ENCODE data around the gene TSGA10IP.
A peak's percentile ranks its signal among the peaks of the same experiment; 100 is the strongest.

TSGA10IP gene

GRCh38 chr11:65981101-65981740 is 35.9 kb downstream of the TSGA10IP start:
- no peak overlapping the region for H2AFZ ChIP-seq (ENCODE audit: low read length)
- DNase-seq (ENCODE audit: low spot score) = no peak
- no peaks in the 10 kb centered on the region for H3K9me3 ChIP-seq (replicated peaks in 1 of 2; ENCODE audit: control insufficient read depth in 2 of 2, insufficient read depth in 1 of 2, low read depth in 1 of 2, low read length in 2 of 2)
- H3K9ac ChIP-seq (ENCODE audit: low read depth, low read length, poor library complexity) = peak overlapping the region; percentile 60
- peak overlapping the region; percentile 22 for H2BK12ac ChIP-seq (ENCODE audit: low read length)
- H3K14ac ChIP-seq (ENCODE audit: low read length) = no peak overlapping the region
- no peak overlapping the region for H3K4me2 ChIP-seq (ENCODE audit: insufficient read depth, low read length, poor library complexity, severe bottlenecking)
- no peak overlapping the region for H2AK5ac ChIP-seq (ENCODE audit: low read depth, low read length)
- no CpG with 5 or more reads among the region's 12 CpGs for WGBS, 2 donors (ENCODE audit: extremely low coverage in 2 of 2, insufficient read length in 2 of 2, insufficient replicate concordance in 1 of 2)
- no peak overlapping the region for H3K23ac ChIP-seq (ENCODE audit: low read depth, low read length, poor library complexity)
- H3K36me3 ChIP-seq (replicated peaks in 1 of 2; ENCODE audit: control insufficient read depth in 2 of 2, insufficient read depth in 2 of 2, low read length in 2 of 2) = peaks cover 23 to 41% of the 10 kb centered on the region in 2 donors
- no peak overlapping the region for H4K8ac ChIP-seq (ENCODE audit: low read depth, low read length)
- no peak overlapping the region for H3K4me3 ChIP-seq (ENCODE audit: low read length in 2 of 2)
- H3K27me3 ChIP-seq (ENCODE audit: control insufficient read depth in 3 of 3, insufficient read depth in 3 of 3, low read depth in 1 of 3, low read length in 3 of 3) = no peaks in the 10 kb centered on the region
- H2BK5ac ChIP-seq (ENCODE audit: low read length) = no peak overlapping the region
- no peak overlapping the region for H2BK15ac ChIP-seq (ENCODE audit: low read length)
- H3K18ac ChIP-seq (ENCODE audit: low read length) = no peak overlapping the region
- H3K27ac ChIP-seq (replicated peaks; ENCODE audit: low read length) = peak overlapping the region; percentile 17
- H3K4me1 ChIP-seq (ENCODE audit: control insufficient read depth in 2 of 2, insufficient read depth in 1 of 2, low read depth in 1 of 2, low read length in 2 of 2) = no peaks in the 10 kb centered on the region
- no peak overlapping the region for H4K91ac ChIP-seq (ENCODE audit: low read depth, low read length, poor library complexity)
- no peak overlapping the region for H2BK120ac ChIP-seq (ENCODE audit: low read depth, low read length)
- no peak overlapping the region for H3K4ac ChIP-seq (ENCODE audit: low read length)
- no peaks in the 10 kb centered on the region for H3K79me1 ChIP-seq (ENCODE audit: low read depth, low read length)

- no peak overlapping the region for H3K23ac ChIP-seq (ENCODE audit: low read depth, low read length, poor library complexity)
- peak overlapping the region; percentile 60 for H3K9ac ChIP-seq (ENCODE audit: low read depth, low read length, poor library complexity)
- H3K14ac ChIP-seq (ENCODE audit: low read length) = no peak overlapping the region
- H4K8ac ChIP-seq (ENCODE audit: low read depth, low read length) = no peak overlapping the region
- H2AK5ac ChIP-seq (ENCODE audit: low read depth, low read length) = no peak overlapping the region
- H2BK12ac ChIP-seq (ENCODE audit: low read length) = no peak overlapping the region
- H2BK5ac ChIP-seq (ENCODE audit: low read length) = no peak overlapping the region
- H2BK120ac ChIP-seq (ENCODE audit: low read depth, low read length) = no peak overlapping the region
- peak overlapping the region; percentile 66 for H3K4ac ChIP-seq (ENCODE audit: low read length)
- no peak overlapping the region for H2AFZ ChIP-seq (ENCODE audit: low read length)
- no peak overlapping the region for H4K91ac ChIP-seq (ENCODE audit: low read depth, low read length, poor library complexity)
- no peak overlapping the region for H2BK15ac ChIP-seq (ENCODE audit: low read length)
- H3K9me3 ChIP-seq (replicated peaks in 1 of 2; ENCODE audit: control insufficient read depth in 2 of 2, insufficient read depth in 1 of 2, low read depth in 1 of 2, low read length in 2 of 2) = no peaks in the 10 kb centered on the region
- H3K27ac ChIP-seq (replicated peaks; ENCODE audit: low read length) = no peak overlapping the region
- DNase-seq (ENCODE audit: low spot score) = no peak
- no peaks in the 10 kb centered on the region for H3K4me1 ChIP-seq (ENCODE audit: control insufficient read depth in 2 of 2, insufficient read depth in 1 of 2, low read depth in 1 of 2, low read length in 2 of 2)
- H3K4me3 ChIP-seq (ENCODE audit: low read length in 2 of 2) = no peak overlapping the region
- no peaks in the 10 kb centered on the region for H3K79me1 ChIP-seq (ENCODE audit: low read depth, low read length)
- no peak overlapping the region for H3K4me2 ChIP-seq (ENCODE audit: insufficient read depth, low read length, poor library complexity, severe bottlenecking)
- no peaks in the 10 kb centered on the region for H3K27me3 ChIP-seq (ENCODE audit: control insufficient read depth in 3 of 3, insufficient read depth in 3 of 3, low read depth in 1 of 3, low read length in 3 of 3)
- no CpG with 5 or more reads among the region's 16 CpGs for WGBS, 2 donors (ENCODE audit: extremely low coverage in 2 of 2, insufficient read length in 2 of 2, insufficient replicate concordance in 1 of 2)
- no peak overlapping the region for H3K18ac ChIP-seq (ENCODE audit: low read length)
- H3K36me3 ChIP-seq (replicated peaks in 1 of 2; ENCODE audit: control insufficient read depth in 2 of 2, insufficient read depth in 2 of 2, low read length in 2 of 2) = peaks cover 15 to 31% of the 10 kb centered on the region in 2 donors
Measured at GRCh38 chr11:65981972-65982823, 36.9 kb downstream of the TSGA10IP start.

GRCh38 chr11:65982824-65983588 is 37.7 kb downstream of the TSGA10IP start:
- no CpG with 5 or more reads among the region's 22 CpGs for whole genome bisulfite sequencing, 2 donors (ENCODE audit: extremely low coverage in 2 of 2, insufficient read length in 2 of 2, insufficient replicate concordance in 1 of 2)
- Histone ChIP-seq H3K18ac (ENCODE audit: low read length) (no peak overlapping the region), H3K79me1 (ENCODE audit: low read depth, low read length) (no peaks in the 10 kb centered on the region), H4K91ac (ENCODE audit: low read depth, low read length, poor library complexity) (no peak overlapping the region), H3K27me3 (ENCODE audit: control insufficient read depth in 3 of 3, insufficient read depth in 3 of 3, low read depth in 1 of 3, low read length in 3 of 3) (no peaks in the 10 kb centered on the region), H4K8ac (ENCODE audit: low read depth, low read length) (no peak overlapping the region), H3K27ac (replicated peaks; ENCODE audit: low read length) (no peak overlapping the region), H3K4ac (ENCODE audit: low read length) (no peak overlapping the region), H2BK5ac (ENCODE audit: low read length) (no peak overlapping the region), H3K9ac (ENCODE audit: low read depth, low read length, poor library complexity) (peak overlapping the region; percentile 27), H3K9me3 (replicated peaks in 1 of 2; ENCODE audit: control insufficient read depth in 2 of 2, insufficient read depth in 1 of 2, low read depth in 1 of 2, low read length in 2 of 2) (no peaks in the 10 kb centered on the region), H2AFZ (ENCODE audit: low read length) (no peak overlapping the region), H3K4me2 (ENCODE audit: insufficient read depth, low read length, poor library complexity, severe bottlenecking) (no peak overlapping the region), H3K4me1 (ENCODE audit: control insufficient read depth in 2 of 2, insufficient read depth in 1 of 2, low read depth in 1 of 2, low read length in 2 of 2) (no peaks in the 10 kb centered on the region), H3K23ac (ENCODE audit: low read depth, low read length, poor library complexity) (no peak overlapping the region), H2BK12ac (ENCODE audit: low read length) (no peak overlapping the region), H3K4me3 (ENCODE audit: low read length in 2 of 2) (no peak overlapping the region), H3K14ac (ENCODE audit: low read length) (no peak overlapping the region), H2AK5ac (ENCODE audit: low read depth, low read length) (no peak overlapping the region), H3K36me3 (replicated peaks in 1 of 2; ENCODE audit: control insufficient read depth in 2 of 2, insufficient read depth in 2 of 2, low read length in 2 of 2) (peaks cover 7 to 23% of the 10 kb centered on the region in 2 donors), H2BK15ac (ENCODE audit: low read length) (no peak overlapping the region), H2BK120ac (ENCODE audit: low read depth, low read length) (no peak overlapping the region)
- DNase-seq (ENCODE audit: low spot score) = no peak

GRCh38 chr11:65983589-65983987 is 38.3 kb downstream of the TSGA10IP start:
- no peak for DNase-seq (ENCODE audit: low spot score)
- no peak overlapping the region for H2AFZ ChIP-seq (ENCODE audit: low read length)
- H3K27ac ChIP-seq (replicated peaks; ENCODE audit: low read length) = no peak overlapping the region

More at GRCh38 chr11:65983589-65983987, 38.3 kb downstream of the TSGA10IP start:
- Histone ChIP-seq H2BK120ac (ENCODE audit: low read depth, low read length) (no peak overlapping the region), H3K36me3 (replicated peaks in 1 of 2; ENCODE audit: control insufficient read depth in 2 of 2, insufficient read depth in 2 of 2, low read length in 2 of 2) (peaks cover 6 to 17% of the 10 kb centered on the region in 2 donors), H4K91ac (ENCODE audit: low read depth, low read length, poor library complexity) (no peak overlapping the region), H3K23ac (ENCODE audit: low read depth, low read length, poor library complexity) (peak overlapping the region; percentile 1), H3K4me2 (ENCODE audit: insufficient read depth, low read length, poor library complexity, severe bottlenecking) (no peak overlapping the region), H3K14ac (ENCODE audit: low read length) (no peak overlapping the region), H2AK5ac (ENCODE audit: low read depth, low read length) (no peak overlapping the region), H3K18ac (ENCODE audit: low read length) (no peak overlapping the region), H3K4ac (ENCODE audit: low read length) (no peak overlapping the region), H3K4me1 (ENCODE audit: control insufficient read depth in 2 of 2, insufficient read depth in 1 of 2, low read depth in 1 of 2, low read length in 2 of 2) (no peaks in the 10 kb centered on the region), H3K4me3 (ENCODE audit: low read length in 2 of 2) (no peak overlapping the region), H2BK12ac (ENCODE audit: low read length) (no peak overlapping the region), H3K27me3 (ENCODE audit: control insufficient read depth in 3 of 3, insufficient read depth in 3 of 3, low read depth in 1 of 3, low read length in 3 of 3) (no peaks in the 10 kb centered on the region), H3K9ac (ENCODE audit: low read depth, low read length, poor library complexity) (peak overlapping the region; percentile 27), H3K9me3 (replicated peaks in 1 of 2; ENCODE audit: control insufficient read depth in 2 of 2, insufficient read depth in 1 of 2, low read depth in 1 of 2, low read length in 2 of 2) (no peaks in the 10 kb centered on the region), H2BK15ac (ENCODE audit: low read length) (no peak overlapping the region), H4K8ac (ENCODE audit: low read depth, low read length) (no peak overlapping the region), H3K79me1 (ENCODE audit: low read depth, low read length) (no peaks in the 10 kb centered on the region), H2BK5ac (ENCODE audit: low read length) (no peak overlapping the region)
- no CpG with 5 or more reads among the region's 5 CpGs for WGBS, 2 donors (ENCODE audit: extremely low coverage in 2 of 2, insufficient read length in 2 of 2, insufficient replicate concordance in 1 of 2)
